GM18511 (cell line): ENCODE results near the gene DIP2C.
A peak's percentile ranks its signal among the peaks of the same experiment; 100 is the strongest.

ENCODE experiments used
- ATAC-seq: cut with Tn5 transposase; IDR thresholded peaks from one replicate; pipeline ENCODE4 v1.9.1; 2021; ENCODE audit warnings: mild to moderate bottlenecking, moderate library complexity; ENCODE audit not compliant: unreplicated experiment

DIP2C gene

GRCh38 chr10:299512-299911 lies 390.0 kb downstream of the DIP2C start:
- ATAC-seq = peak; percentile 63

- no peak for ATAC-seq
Measured at GRCh38 chr10:298033-298432, 391.4 kb downstream of the DIP2C start.

GRCh38 chr10:297567-297966 lies 391.9 kb downstream of the DIP2C start:
- ATAC-seq = no peak

DNA sequence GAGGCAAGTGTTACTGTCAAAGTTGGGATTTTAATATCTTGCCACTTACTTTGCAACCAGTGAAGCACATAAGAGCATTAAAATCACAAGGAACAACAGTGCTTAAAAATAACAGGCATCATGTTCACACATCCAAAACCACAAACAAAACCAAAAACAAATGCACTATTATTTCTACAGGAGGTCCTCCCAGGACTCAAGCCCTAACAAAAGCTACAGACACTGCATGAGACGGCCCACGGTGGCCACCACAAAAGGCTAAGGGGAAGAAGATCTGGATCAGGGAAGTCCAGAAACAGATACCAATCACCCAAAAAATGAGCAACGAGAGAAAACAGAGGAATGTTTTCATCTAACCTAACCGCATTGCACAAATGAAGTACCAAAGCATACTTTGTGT lies 395.8 kb downstream of the DIP2C start:
- ATAC-seq = no peak

GRCh38 chr10:290026-290725 lies 399.3 kb downstream of the DIP2C start:
- no peak for ATAC-seq

- ATAC-seq = no peak
Measured at GRCh38 chr10:289581-289980, 399.9 kb downstream of the DIP2C start.

GRCh38 chr10:288316-289200 lies 400.9 kb downstream of the DIP2C start:
- ATAC-seq = no peak

GRCh38 chr10:287814-288213 lies 401.7 kb downstream of the DIP2C start:
- ATAC-seq = no peak

- ATAC-seq = no peak
Measured at GRCh38 chr10:287026-287709, 402.3 kb downstream of the DIP2C start.

DNA sequence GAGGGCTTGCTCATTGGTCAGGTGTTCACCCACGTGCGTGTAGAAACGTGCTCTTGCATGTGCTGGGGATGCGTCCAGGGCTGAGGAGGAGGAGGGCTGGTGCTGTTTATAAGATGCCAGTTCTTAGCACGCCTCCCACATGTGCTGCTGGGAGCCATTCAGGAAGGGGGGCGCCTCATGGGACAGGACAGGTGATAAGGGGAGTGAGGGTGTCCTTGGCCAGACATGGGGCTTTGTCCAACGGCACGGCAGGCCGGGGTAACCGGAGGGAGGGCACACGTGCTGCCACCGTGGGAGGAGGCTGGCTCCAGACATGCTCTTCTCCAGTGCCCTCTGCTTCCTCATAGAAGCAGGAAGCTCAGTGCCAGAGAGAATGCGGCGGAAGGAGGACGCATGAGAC lies 404.3 kb downstream of the DIP2C start:
- no peak for ATAC-seq

DNA sequence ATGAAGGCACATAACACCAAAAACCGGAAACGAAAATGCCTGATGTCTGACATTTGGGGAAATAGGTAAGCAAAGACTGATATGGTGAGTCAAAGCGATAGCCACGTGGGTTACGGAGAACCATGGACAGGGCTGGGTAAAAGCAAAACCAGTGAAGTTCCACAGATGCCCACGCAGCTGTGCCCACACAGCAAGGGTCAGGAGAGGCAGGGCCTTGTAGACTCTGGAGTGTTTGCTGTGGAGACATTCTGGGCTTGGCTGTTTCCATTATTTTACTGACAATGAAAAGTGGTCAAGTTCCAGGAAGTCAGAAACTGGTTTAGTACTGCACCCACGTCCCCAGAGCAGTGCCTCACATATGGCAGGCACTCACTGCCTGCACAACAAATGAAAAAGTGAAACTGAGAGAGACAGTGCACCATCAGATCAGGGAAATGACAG lies 405.5 kb downstream of the DIP2C start:
- ATAC-seq = peak; percentile 89

DNA sequence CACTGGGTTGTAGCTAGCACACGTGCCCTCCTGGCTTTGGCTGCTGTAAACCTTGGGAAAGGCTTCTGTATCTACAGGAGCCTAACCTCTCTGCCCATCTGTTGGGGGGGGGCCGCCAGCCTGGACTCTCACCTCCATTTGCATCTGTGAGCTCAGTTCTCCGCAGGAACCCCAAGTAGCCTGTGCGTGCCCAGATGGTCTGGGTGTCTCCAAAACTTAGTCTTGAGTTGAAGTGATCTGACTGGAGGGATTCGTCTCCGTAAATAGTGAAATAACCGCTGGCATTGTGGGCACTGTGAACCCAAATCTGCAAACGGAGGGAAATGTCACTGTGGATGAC lies 406.4 kb downstream of the DIP2C start:
- no peak for ATAC-seq

DNA sequence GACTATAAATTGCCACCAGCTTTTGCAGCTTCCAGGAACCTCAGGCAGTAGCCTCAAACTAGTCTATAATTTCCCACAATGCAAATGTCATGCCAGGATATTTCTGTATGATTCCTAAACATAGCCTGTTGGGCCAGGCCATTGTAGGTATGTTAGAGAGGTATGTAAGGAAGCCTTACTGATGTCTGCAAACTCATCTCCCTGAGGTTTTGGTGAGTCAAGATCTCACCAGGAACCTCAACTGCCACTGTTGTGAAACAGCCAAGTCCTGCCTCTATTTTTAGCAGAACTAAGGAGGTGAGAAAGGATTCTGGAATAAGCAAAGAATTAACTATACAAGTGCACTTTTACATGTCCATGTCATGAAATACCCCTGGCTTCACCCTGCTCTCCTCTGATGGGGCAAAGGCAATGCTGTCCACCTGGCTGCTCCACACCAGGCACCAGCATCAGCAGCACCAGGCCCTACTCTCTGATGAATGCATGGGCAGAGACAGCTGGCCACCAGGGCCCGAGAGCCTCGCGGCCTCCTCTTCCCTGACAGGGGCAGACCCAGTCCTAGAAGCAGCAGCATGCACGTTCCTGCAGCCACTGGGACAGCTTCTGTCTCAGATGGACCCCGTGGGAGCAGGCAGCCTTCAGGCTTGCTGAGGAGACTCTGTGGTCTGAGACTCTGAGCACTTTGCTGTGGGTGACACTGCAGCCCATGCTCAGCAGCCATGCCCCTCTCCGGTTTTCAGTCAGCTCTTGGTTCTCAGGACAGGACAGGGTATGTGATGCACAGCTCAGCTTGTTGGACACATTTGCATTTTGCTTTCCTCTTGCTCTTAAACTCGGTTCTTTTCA lies 407.0 kb downstream of the DIP2C start:
- no peak for ATAC-seq

- no peak for ATAC-seq
Measured at GRCh38 chr10:279655-280054, 409.8 kb downstream of the DIP2C start.

DNA sequence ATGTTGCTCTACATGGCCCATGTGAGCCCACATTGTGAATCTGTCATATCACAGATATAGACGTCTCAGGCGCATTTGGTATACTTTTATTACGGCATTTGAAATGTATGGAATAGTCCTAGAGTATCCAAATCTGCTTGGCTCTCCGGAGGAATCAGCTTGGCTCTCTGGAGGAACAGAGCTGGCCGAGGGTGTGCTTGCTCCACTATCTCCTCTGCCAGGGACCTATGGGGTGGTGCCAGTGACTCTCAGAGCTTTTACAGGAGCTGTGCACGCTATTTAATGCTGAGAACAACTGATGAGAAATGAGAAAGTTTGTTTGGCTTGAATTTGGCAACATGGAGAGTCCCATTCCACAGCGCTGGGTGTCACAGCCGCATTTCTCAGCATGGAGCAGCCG lies 410.2 kb downstream of the DIP2C start:
- ATAC-seq = no peak

GRCh38 chr10:278707-279106 lies 410.8 kb downstream of the DIP2C start:
- no peak for ATAC-seq

DNA sequence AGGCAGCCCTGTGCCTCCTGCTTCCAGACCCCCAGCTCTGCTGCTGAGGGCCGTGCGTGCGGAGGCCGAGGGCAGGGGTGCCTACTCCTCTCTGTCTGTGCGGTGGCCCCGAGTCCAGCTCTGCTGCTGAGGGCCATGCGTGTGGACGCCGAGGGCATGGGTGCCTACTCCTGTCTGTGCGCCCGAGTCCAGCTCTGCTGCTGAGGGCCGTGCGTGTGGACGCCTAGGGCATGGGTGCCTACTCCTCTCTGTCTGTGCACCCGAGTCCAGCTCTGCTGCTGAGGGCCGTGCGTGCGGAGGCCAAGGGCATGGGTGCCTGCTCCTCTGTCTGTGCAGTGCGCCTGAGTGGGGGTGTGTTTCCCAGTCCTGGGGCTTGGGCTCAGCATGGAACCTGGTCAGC lies 411.5 kb downstream of the DIP2C start:
- no peak for ATAC-seq

DNA sequence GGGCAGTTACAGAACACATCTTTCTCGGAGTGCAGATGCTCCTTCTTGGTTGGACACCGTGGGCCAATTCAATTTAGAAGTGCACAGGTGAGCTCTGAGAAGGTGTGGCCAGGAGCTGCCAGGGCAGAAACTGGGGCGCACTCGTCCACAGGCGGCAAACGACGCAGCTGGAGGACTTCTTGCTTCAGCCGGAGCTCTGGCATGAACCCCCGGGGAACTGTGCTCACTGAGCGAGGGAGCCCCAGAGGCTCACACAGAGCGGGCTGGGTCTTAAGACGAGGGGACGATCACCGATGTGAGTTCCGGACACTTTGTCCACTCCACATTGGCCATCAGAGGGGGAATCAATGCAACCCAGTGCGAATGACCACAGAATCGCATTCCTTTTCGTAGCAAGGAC lies 413.8 kb downstream of the DIP2C start:
- no peak for ATAC-seq

GRCh38 chr10:274866-275265 lies 414.6 kb downstream of the DIP2C start:
- ATAC-seq = no peak

- no peak for ATAC-seq
Measured at GRCh38 chr10:273088-273487, 416.4 kb downstream of the DIP2C start.

GRCh38 chr10:271722-272121 lies 417.7 kb downstream of the DIP2C start:
- no peak for ATAC-seq
